HL-60 (cell line): ENCODE results near the gene SMURF2.

ENCODE experiments used
- CTCF ChIP-seq: IDR thresholded peaks from one replicate; pipeline ENCODE4 v1.5.1; 2011; ENCODE audit warnings: low read length, control low read depth, inconsistent platforms; ENCODE audit not compliant: insufficient read depth
- GABPA ChIP-seq: IDR thresholded peaks from 2 replicates; pipeline ENCODE4 v1.6.1; 2012; ENCODE audit warnings: low read depth
- POLR2AphosphoS5 ChIP-seq: IDR thresholded peaks from 2 replicates; pipeline ENCODE4 v1.6.1; 2012; ENCODE audit warnings: low read depth

GRCh38 chr17:64534187-64534586 is 127.9 kb downstream of the SMURF2 start:
- TF ChIP-seq CTCF, result peak; percentile 6
- no peak for TF ChIP-seq GABPA
- TF ChIP-seq POLR2AphosphoS5, result no peak
